OCI-LY1 (cell line): ENCODE results near the gene CLTC.

Source experiments
- H2AFZ ChIP-seq: fragments of 200-600 bp; sonication (generic), shearing (Covaris generic); 2 replicates; pipeline ENCODE4 v1.6.0; 2014; ENCODE audit warnings: antibody characterized with exemption, mild to moderate bottlenecking, low read length
- H3F3A ChIP-seq: fragments of 200-600 bp; sonication (generic), shearing (Covaris generic); 2 replicates; pipeline ENCODE4 v1.6.0; 2014; ENCODE audit warnings: mild to moderate bottlenecking, antibody characterized with exemption, low read length, moderate library complexity; ENCODE audit not compliant: insufficient read depth
- H3K27ac ChIP-seq: fragments of 200-600 bp; sonication (generic); 2 replicates; pipeline ENCODE4 v1.5.1; 2014; ENCODE audit warnings: low read length, mixed run types, mild to moderate bottlenecking, low read depth; ENCODE audit not compliant: poor library complexity, severe bottlenecking
- H3K27me3 ChIP-seq: fragments of 200-600 bp; sonication (generic); 2 replicates; pipeline ENCODE4 v1.6.0; 2014; ENCODE audit warnings: antibody characterized with exemption, mild to moderate bottlenecking, low read length, moderate library complexity; ENCODE audit not compliant: insufficient read depth
- H3K36me3 ChIP-seq: fragments of 200-600 bp; sonication (generic); 2 replicates; pipeline ENCODE4 v1.6.1; 2014; ENCODE audit warnings: mild to moderate bottlenecking, antibody characterized with exemption, low read length, moderate library complexity, mixed read lengths; ENCODE audit not compliant: insufficient read depth
- H3K4me1 ChIP-seq: fragments of 200-600 bp; sonication (generic); 2 replicates; pipeline ENCODE4 v1.5.1; 2014; ENCODE audit warnings: mild to moderate bottlenecking, low read length, moderate library complexity; ENCODE audit not compliant: insufficient read depth, severe bottlenecking
- H3K4me2 ChIP-seq: fragments of 200-600 bp; sonication (generic), shearing (Covaris generic); 2 replicates; pipeline ENCODE4 v1.6.1; 2014; ENCODE audit warnings: low read length
- H3K4me3 ChIP-seq: fragments of 200-600 bp; sonication (generic); 2 replicates; pipeline ENCODE4 v1.5.1; 2014; ENCODE audit warnings: low read length, low read depth, mild to moderate bottlenecking, mixed read lengths; ENCODE audit not compliant: poor library complexity, severe bottlenecking
- H3K79me2 ChIP-seq: fragments of 200-600 bp; shearing (Covaris generic); 2 replicates; pipeline ENCODE4 v1.6.1; 2016; ENCODE audit warnings: mixed run types, low read length, mixed read lengths; ENCODE audit not compliant: insufficient read depth
- H3K9ac ChIP-seq: fragments of 200-600 bp; sonication (generic), shearing (Covaris generic); 2 replicates; pipeline ENCODE4 v1.6.1; 2014; ENCODE audit warnings: mild to moderate bottlenecking, low read length, mixed read lengths
- H3K9me2 ChIP-seq: fragments of 200-600 bp; sonication (generic), shearing (Covaris generic); 2 replicates; pipeline ENCODE4 v1.6.1; 2014; ENCODE audit warnings: low read depth, mild to moderate bottlenecking, low read length, mixed read lengths
- H3K9me3 ChIP-seq: fragments of 200-600 bp; shearing (Covaris generic); 2 replicates; pipeline ENCODE4 v1.6.1; 2014; ENCODE audit warnings: low read length, mixed read lengths
- H4K20me1 ChIP-seq: fragments of 200-600 bp; sonication (generic), shearing (Covaris generic); 2 replicates; pipeline ENCODE4 v1.6.0; 2016; ENCODE audit warnings: mild to moderate bottlenecking, low read length; ENCODE audit not compliant: insufficient read depth
- CTCF ChIP-seq: fragments of 200-600 bp; sonication (generic), shearing (Covaris generic); IDR thresholded peaks from 2 replicates; pipeline ENCODE4 v1.5.1; 2017; ENCODE audit warnings: mild to moderate bottlenecking, antibody characterized with exemption, low read length, moderate library complexity, mixed read lengths
- EZH2 ChIP-seq: fragments of 200-600 bp; sonication (generic), shearing (Covaris generic); IDR thresholded peaks from 2 replicates; pipeline ENCODE4 v1.8.0; 2017; ENCODE audit warnings: borderline replicate concordance, mixed run types, mild to moderate bottlenecking, antibody characterized with exemption, low read length, moderate library complexity, mixed read lengths

Gene CLTC

GRCh38 chr17:59607817-59608403 is 11.8 kb upstream of the CLTC start:
- H3K79me2 ChIP-seq, result no peaks in the 10 kb centered on the region
- no peaks in the 10 kb centered on the region for H3K9me2 ChIP-seq
- TF ChIP-seq CTCF (peak; percentile 44; the same call in 1 of the 2 replicates), EZH2 (no peak)
- H3K4me2 ChIP-seq, result no peak overlapping the region
- peaks cover 47% of the 10 kb centered on the region for H3K36me3 ChIP-seq
- H4K20me1 ChIP-seq, result no peaks in the 10 kb centered on the region
- H3K4me1 ChIP-seq, result no peaks in the 10 kb centered on the region
- H3K9me3 ChIP-seq, result no peaks in the 10 kb centered on the region
- no peaks in the 10 kb centered on the region for H3K27me3 ChIP-seq
- no peak overlapping the region for H3K27ac ChIP-seq
- H3F3A ChIP-seq, result no peaks in the 10 kb centered on the region
- H3K4me3 ChIP-seq, result no peak overlapping the region
- no peak overlapping the region for H3K9ac ChIP-seq
- H2AFZ ChIP-seq, result no peak overlapping the region

GRCh38 chr17:59611503-59611902 is 8.2 kb upstream of the CLTC start:
- Histone ChIP-seq H4K20me1 (no peaks in the 10 kb centered on the region), H3K9me2 (no peaks in the 10 kb centered on the region), H3K4me2 (no peak overlapping the region), H2AFZ (no peak overlapping the region), H3K4me3 (no peak overlapping the region), H3K4me1 (no peaks in the 10 kb centered on the region), H3K27ac (no peak overlapping the region), H3K9me3 (no peaks in the 10 kb centered on the region), H3K79me2 (no peaks in the 10 kb centered on the region), H3K9ac (no peak overlapping the region), H3K36me3 (peaks cover 16% of the 10 kb centered on the region; the same call in 1 of the 2 replicates), H3F3A (no peaks in the 10 kb centered on the region), H3K27me3 (no peaks in the 10 kb centered on the region)
- no peak for TF ChIP-seq CTCF
- TF ChIP-seq EZH2, result no peak

- Histone ChIP-seq H3K4me1 (peaks cover 19% of the 10 kb centered on the region), H3K9me2 (no peaks in the 10 kb centered on the region), H3K9ac (no peak overlapping the region), H3K27me3 (no peaks in the 10 kb centered on the region), H3K36me3 (peaks cover 11% of the 10 kb centered on the region; the same call in 1 of the 2 replicates), H3K4me2 (no peak overlapping the region), H2AFZ (no peak overlapping the region), H3F3A (no peaks in the 10 kb centered on the region), H3K4me3 (no peak overlapping the region), H4K20me1 (0 out of 2 replicates have a peak, but pooled peaks cover 4% of the 10 kb centered on the region), H3K27ac (no peak overlapping the region), H3K79me2 (peaks cover 15% of the 10 kb centered on the region), H3K9me3 (no peaks in the 10 kb centered on the region)
- TF ChIP-seq CTCF, result no peak
- TF ChIP-seq EZH2, result no peak
Observed at GRCh38 chr17:59616253-59616920, 3.3 kb upstream of the CLTC start.
